ENCODE results near the gene STK32C.
"Not testable (repeated sequence)": the region's sequence is repeated elsewhere in the genome, so short reads cannot be mapped to it uniquely, and the experiment has no call there.

Gene STK32C

DNA sequence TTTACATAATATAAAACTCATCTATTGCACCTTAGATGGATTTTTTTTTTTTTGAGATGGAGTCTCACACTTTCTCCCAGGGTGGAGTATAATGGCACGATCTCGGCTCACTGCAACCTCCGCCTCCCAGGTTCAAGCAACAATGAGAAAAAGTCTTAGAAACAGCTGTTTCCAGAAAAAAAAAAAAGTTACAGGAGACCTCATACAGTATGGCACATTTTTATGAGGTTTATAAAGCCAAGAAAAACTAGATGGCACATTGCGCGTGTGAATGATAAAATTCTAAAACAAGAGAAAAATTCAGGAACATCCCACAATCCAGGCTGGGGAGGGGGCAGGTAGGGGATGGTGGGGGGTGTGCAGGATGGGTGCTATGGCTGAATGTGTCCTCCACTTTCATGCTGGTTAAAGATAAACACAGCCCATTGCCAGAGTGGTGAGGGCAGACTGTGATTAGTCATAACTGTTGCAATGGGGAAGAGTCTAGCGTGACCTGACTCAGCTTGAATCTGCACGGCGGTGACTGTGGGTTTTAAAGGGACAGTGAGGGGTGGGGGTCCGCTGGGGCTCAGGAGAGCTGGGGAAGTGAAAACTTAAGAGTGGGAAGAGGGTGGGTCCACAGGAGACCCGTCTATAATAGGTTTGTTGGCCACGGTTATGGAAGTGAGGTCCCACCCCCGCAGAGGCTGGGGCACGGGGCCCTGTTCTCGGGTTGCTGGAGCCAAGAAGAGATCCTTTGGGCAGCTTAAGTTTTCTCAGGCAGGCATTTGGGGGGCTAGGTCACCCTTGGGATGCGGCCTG lies 12.3 kb upstream of the STK32C start:
- in situ Hi-C loops (cut with HindIII; ENCODE audit: low sequenced_read_pairs), result no loop called here

DNA sequence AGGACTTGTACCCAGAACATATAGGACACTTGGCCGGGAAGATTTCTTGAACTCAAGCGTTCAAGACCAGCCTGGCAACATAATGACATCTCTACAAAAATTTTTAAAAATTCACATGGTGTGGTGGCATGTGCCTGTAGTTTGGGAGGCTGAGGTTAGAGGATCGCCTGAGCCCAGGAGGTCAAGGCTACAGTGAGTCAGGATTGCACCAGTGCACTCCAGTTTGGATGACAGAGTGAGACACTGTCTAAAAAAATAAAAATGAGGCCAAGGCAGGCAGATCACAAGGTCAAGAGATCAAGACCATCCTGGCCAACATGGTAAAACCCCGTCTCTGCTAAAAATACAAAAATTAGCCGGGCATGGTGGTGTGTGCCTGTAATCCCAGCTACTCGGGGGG lies 9.7 kb upstream of the STK32C start:
- in situ Hi-C loops (cut with HindIII; ENCODE audit: low sequenced_read_pairs), result not testable (repeated sequence)

DNA sequence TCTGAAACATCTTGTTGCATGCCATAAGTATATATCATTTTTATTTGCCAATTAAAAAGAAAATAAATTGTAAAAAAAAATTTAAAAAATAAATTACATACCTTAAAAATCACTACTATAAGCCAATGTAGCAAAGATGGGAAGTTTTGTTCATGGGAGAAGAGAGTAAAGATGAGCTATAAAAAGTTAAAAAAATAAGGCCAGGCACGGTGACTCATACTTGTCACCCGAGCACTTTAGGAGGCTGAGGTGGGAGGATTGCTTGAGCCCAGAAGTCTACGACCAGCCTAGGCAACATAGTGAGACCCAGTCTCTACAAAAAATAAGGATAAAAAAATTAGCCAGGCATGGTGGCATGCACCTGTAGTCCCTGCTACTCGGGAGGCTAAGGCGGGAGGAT lies 8.4 kb upstream of the STK32C start:
- in situ Hi-C loops (cut with HindIII; ENCODE audit: low sequenced_read_pairs), result no loop called here

DNA sequence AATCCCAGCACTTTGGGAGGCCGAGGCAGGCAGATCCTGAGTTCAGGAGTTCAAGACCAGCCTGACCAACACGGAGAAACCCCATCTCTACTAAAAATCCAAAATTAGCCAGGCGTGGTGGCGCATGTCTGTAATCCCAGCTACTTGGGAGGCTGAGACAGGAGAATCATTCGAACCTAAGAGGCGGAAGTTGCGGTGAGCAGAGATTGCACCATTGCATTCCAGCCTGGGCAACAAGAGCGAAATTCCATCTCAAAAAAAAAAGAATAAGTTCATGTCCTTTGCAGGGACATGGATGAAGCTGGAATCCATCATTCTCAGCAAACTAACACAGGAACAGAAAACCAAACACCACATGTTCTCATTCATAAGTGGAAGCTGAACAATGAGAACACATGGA lies 7.1 kb upstream of the STK32C start:
- in situ Hi-C loops (cut with HindIII; ENCODE audit: low sequenced_read_pairs), result not testable (repeated sequence)

DNA sequence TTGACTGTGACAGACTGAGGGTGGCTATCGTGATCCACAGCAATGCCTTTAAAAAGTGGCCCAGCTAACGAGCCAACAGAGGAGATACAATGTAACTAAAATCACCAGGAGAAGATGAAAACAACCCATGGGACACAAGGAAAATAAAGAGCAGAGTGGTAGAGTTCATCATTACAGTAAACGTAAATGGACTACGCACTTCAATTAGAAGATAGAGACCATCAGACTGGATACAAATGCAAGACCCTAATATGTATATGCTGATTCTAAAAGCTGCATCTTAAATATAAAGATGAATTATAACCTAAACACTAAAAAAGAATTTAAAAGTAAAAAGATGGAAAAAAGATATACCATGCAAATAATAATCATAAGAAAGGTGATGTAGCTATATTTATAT lies 6.6 kb upstream of the STK32C start:
- in situ Hi-C loops (cut with HindIII; ENCODE audit: low sequenced_read_pairs), result no loop called here

DNA sequence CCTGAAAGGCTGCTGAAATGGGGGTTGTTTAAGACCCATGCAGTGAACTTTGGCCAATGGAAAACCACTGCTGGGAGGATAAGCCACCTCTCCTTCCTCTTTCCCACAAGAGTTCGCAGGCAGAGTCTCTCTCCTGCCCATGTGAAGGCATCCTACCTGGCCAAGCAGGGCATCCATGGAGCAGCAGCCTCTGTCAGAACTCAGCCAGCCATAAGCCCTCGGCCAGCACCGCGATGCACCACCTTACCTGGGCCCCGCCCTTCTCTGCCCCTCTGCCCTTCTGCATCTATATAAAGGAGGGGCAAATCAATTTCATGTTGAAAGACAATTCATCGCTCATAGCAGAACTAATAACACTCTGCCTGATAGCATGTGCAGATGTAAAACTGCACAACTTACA lies 6.1 kb upstream of the STK32C start:
- in situ Hi-C loops (cut with HindIII; ENCODE audit: low sequenced_read_pairs), result no loop called here

DNA sequence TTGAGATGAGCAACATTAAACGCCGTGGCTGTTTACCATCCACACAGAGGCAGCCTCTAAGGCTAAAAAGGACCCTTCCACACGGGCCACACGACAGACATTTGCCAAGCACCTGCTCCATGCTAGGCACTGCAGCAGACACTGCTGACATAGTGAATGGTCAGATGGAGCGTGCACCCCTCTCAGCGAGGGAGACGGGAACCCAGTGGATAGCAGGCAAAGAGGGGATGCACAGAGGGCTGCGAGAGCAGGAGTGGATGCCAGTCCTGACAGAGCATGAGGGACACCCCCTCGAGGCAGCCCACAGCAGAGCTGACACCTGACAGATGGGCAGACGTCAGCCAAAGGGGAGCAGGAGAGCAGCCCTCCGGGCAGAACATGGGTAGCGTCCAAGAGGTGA lies 5.6 kb upstream of the STK32C start:
- in situ Hi-C loops (cut with HindIII; ENCODE audit: low sequenced_read_pairs), result no loop called here

DNA sequence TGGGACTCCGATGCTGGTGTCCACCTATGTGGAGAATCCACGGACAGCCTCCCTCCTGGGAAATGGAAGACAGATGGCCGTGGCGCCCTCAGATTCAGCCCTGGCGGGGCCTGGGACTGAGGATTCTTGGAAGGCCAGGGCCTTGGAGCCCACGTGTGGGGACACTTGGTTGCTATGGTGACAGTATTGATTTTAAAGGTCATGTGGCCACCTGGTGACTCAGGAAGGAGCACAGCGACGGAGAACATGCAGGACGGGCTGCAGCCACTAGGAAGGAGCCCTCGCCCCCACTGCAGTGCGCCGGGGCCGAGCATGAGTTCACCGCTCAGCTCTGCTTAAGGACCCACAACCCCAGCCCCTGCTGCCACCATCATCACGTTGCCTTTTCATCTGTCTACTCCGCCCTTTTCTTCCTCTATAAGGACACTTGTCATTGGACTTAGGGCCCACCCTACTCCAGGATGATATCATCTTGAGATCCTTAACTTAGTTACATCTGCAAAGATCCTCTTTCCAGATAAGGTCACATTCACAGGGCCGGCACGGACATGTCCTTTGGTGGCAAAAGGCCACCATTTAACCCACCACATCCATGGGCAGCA lies 3.7 kb upstream of the STK32C start:
- in situ Hi-C loops (cut with HindIII; ENCODE audit: low sequenced_read_pairs), result no loop called here

DNA sequence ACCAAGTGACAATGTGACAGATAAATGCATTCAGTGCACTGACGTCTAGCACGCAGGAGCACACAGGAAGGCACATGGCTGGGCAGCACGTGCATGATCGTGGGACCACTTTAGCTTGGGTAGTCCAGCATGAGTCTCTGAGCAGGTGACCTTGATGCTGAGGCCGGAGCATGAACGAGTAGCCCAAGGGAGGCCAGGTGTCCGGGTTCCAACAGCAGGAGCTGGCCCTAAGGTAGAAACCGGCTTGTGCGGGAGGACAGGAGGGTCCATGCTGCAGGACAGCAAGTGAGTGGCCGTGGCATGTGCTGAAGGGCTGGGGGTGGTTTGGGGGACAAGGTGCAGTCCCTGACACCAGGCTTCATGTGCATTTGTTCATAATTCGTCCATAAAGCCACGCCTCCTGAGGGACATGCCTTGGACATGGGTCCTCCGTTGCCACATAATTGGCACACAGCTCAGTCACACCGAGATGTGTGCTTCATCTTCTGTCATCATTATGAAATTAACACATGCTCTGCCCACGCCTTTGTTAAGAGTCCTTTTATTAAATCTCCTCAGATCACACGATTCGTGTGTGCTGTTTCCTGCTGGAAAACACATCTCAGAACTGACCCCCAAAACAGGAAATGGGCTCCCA lies 3.1 kb upstream of the STK32C start:
- in situ Hi-C loops (cut with HindIII; ENCODE audit: low sequenced_read_pairs), result no loop called here

DNA sequence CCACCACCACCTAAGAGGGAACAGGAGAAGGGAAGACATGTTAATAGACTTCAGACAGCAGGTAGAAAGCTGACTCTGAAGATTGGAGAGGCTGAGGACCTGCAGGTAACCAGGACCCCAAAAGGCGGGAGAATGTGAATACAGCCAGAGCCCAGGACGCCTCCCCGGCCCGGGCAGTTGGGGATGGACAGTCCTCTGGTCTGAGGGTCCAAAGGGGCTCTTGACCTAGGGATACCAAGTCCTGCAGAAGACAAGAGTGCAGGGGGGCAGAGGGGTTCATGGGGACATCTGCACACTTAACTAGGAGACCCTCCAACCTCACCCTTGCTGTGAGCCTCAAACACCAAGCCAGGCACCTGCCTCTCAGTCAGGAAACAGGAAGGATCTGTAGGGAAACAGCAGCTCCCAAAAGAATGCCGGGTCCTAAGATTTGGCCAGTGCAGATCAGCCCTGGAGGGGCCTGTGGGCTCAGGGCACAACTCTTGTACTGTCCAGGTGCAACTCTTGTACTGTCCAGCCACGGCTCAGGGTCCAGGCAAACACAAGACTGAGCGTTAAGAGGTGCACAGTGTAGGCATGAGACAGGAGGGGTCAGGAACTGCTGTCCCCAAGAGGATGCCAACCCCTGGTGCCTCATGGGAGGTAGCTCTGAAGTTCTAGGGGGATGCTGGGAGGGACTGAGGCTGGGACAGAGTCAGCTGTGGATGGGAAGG lies 2.3 kb upstream of the STK32C start:
- in situ Hi-C loops (cut with HindIII; ENCODE audit: low sequenced_read_pairs), result no loop called here

DNA sequence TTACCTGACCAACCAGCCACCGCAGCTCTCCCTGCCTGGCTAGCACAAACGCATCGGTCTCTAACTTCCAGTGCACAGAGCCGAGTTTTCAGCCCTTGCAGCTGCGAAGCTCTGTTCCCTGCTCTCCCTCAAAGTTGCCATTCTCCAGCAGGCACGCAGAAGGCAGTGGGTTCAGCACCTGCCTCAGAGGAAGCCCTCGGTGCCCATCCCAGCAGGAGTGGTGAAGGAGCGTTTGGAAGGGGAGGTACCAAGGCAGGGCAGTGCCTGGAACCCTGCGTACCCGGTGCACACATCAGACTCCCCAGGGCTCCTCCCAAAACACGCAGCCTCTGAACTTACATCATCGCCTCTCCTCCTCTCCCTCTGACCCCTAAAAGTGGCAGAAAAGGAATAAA lies 1.7 kb upstream of the STK32C start:
- in situ Hi-C loops (cut with HindIII; ENCODE audit: low sequenced_read_pairs), result no loop called here

DNA sequence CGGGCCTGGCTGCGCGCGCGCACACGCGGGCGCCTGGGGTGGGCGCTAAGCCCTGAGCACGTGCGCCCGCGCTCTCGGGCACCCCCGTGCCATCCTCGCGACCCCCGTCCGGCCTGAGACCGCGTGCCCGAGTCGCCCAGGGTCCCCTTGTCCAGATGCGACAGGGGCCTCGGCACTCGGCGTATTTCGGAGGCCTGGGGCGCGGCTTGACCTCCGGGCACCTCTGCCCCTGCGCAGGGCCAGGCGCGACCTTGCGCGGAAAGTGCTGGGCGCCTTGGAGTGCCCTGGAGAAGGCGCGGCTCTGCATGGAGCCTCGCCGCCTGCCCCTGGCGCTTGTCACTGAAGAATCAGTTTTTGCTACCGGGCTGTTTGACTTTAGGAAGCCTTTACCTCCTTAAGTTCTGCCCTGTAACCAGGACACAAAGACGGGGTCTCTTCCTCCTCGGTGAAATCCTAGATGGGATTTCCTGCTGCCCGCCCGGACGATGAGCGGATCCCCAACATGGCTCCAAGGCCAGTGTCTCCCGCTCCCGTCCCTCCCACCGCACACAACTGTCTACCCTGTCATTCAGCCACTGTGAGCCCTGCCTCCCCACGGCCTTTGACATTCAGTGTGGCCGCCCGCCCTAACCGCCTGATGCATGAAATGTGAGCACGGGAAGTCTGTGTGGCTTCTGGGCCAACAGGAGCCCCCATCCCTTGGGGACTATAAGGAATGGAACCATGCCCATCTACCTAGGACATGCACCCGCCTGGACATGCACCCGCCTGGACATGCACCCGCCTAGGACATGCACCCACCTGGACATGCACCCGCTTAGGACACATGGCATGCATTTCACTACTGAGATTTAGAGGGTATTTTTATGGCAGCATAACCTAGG lies 1.1 kb upstream of the STK32C start:
- in situ Hi-C loops (cut with HindIII; ENCODE audit: low sequenced_read_pairs), result no loop called here

DNA sequence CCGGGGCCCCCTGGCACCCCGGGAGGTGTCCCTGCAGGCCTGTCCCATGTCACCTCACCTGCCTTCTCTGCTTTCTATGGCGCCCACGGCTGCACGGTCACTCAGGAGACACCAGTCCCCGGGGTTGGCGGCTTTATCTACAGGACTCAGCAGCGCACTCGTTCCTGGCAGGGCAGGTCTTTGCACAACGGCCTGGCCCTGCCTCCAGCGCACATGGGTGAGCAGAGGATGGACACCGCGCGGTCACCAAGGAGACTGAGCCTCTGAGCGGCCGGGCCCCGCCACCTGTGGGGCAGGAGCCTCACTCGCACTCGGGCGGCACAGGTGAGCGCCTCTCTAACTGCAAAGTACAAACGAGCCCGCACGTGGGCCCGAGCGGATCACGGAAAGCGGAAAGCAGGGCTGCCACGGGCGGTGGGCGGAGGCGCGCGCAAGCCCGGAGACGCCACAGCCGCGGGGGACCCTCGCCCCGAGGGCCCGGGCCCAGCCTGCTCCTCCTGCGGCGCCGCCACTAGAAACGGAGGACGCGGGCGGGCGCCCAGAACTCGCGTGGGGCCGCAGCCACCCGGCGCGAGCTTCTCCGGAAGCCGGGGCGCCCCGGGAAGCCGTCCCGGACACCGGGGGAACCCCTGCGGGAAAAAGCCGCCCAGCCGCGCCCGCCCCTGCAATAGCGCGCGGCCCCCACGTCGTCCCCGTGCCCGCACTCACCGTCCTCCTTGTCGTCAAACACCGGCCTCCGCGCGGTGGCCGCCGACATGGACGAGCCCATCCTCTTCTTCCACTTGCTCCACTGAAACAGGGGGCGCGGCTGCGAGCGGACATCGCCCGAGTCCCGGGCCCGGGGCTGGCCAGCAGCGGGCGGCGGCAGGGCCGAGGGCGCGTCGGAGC lies 642 bp downstream of the STK32C start:
- in situ Hi-C loops (cut with HindIII; ENCODE audit: low sequenced_read_pairs), result no loop called here

DNA sequence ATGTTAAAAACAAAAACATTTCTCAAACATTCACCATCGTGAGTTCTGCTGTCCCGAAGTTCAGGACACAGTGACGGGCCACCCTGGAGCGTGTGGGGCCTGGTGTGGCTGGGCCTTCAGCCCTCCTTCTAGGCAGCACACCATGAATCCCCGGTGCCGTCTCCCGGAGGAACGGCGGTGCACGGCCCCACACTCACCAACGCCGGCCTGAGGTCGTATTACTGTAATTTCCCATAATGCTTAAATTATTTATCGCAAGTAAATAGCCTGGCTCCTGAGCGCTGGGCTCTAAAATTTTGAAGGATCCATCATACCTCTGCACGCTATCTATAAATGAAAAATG lies 1.4 kb downstream of the STK32C start:
- in situ Hi-C loops (cut with HindIII; ENCODE audit: low sequenced_read_pairs), result no loop called here

DNA sequence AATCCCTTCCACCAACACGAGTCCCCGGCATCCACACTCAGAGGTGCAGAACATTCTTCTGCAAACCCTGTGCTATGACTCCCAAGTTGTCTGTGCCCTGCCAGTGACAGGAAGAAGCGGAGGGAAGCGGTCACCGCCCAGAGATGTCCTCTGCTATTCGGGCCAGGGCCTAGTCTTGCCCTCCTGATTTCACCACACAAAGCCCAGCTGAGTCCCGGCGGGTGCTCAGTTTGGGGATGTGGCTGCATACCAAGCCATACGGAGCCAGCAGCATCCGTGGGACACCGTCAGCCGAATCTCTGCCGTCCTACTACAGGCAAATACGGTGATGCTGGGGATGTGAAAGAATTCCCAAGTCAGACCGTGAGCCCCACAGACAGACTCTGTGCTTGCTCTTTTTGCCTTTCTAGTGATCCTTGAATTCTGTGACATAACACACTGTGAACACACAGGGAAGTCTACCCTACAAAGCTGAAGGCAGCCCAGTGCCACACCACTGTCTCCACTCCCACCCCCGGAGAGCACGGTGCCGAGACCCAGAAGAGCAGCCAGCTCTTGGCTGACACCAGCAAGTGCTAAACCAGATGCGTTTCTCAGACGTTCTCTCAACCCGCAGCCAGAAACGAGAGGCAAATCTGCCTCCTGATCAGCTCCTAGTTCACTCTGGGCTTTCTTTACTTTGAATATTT lies 2.0 kb downstream of the STK32C start:
- in situ Hi-C loops (cut with HindIII; ENCODE audit: low sequenced_read_pairs), result no loop called here

DNA sequence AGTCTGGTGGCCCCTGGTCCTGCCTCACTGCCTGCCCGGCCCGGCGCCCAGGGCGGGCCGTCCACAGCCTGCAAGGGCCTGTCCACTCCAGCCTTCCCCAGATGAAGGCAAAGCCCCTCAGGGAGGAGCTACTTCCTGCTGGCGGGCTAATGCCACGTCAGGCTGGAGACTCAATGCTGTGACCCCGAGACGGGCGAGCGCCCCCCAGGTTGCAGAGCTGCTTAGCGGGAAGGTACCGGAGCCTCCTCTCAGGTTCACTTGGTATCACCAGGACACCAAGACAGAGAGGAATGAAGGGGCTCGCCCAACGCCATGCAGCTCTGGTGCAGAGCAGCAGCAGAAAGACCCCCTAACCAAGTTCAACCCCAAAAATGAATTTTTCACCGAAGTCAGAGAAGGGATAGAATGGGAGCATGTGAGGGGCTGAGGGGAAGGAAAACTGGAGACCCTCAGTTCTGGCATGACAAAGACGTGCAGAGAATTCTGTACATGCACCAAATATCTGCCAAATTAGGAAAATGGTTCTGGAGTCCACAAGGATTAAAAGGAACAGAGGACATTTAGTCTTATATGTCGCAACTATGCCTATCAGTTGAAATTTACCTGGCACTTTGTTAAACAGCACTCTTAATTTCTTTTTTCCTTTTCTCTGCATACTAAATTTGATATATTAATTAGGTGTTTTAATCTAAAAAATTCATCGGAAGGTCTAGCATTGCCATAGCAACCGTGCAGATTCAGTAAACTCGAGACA lies 2.8 kb downstream of the STK32C start:
- in situ Hi-C loops (cut with HindIII; ENCODE audit: low sequenced_read_pairs), result no loop called here

DNA sequence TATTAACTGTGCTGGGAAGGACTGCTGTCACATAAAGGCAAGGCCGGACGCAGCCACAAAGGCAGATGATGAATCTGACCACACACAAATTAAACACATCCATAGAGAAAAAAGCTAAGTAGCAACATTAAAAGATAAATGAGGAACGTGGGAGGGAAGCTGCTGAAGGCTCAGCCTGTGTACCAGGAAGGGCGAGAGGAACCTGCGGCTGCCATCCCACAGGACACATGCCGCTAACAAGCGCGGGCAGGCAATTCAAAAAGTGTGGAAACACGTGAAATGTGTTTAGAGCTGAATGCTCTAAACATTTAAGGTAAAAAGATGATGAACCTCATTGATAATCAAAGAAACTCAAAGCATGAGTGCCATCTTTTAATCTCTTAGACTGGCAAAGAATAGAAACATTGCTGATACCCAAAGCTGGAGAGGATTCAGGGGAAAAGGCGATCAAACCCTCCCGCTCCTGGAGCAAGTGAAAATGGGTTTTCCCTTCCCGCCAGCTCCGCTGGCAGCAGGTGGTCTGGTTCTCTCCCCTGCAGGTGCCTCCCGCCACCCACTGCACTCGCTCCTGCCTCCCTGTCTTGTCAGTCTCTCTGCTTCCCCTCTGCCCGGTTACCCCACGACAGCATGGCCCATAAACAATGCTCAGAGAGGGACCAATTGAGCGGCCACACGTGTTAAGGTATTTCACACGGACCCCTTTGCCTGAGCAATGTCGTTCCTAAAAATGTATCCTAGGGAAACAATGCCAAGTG lies 4.2 kb downstream of the STK32C start:
- in situ Hi-C loops (cut with HindIII; ENCODE audit: low sequenced_read_pairs), result no loop called here
